NCI-H748 (cell line): Measurements from ENCODE around the gene ZNF397.

ENCODE experiments used
- DNase-seq: peaks from one replicate; lab custom pipeline; 2025; ENCODE audit not compliant: unreplicated experiment; lab: John Stamatoyannopoulos, UW

Gene ZNF397

DNA sequence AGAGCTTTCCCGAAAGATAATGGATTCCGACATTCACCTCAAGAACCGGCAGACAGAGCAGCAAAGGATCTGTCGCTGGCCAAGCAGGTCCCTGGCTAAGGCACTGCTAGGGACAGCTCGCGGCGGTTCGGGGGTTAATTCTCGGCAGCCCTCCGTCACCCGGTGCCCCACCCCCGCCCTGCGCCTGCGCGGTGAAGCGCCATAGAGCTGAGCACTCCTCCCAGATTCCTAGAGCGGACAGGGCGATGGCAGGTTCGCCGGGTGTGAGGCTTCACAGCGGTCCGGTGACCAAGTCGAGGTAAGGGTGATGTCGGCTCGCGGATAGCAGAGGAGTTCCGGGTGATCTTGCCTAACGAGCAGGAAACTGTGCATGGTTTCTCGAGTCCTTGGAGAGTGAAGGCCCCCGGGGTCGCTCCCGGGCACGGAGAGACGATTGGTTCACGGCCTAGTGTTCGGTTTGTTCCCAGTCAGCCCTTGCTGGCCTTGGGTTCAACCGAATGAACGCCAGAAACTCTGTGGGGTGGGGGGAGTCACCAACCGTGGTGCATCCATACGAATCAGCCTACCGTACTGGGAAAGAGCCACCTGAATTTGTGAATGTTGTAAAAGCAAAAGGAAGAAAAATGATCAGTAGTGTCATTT lies 49.4 kb downstream of the ZNF397 start, which contains the start of gene ZSCAN30:
Gene ZSCAN30 (minus strand): TSS at position 136 of the 642 bp plus-strand sequence. CDS start 25,877 bp downstream, outside the sequence.
- peak; percentile 96 for DNase-seq

DNA sequence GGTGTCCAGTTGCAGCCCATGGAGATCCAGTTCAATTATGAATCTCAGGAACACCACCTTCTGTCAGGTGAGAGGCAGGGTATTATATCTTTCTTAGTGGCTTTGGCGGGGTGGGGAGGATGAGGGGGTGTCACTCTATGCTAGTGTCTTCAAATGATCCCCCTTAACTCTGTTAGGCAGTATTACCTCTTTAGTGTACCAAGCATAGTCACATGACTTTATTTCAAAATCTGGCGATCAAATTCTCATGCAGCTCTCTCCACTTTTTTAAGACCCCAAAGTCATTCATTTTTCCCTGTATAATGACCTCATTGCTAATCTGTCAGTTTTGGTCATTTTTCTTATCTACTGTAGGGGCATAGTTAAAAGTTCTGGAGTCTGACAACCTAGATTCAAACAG lies 50.3 kb downstream of the ZNF397 start:
- no peak for DNase-seq

DNA sequence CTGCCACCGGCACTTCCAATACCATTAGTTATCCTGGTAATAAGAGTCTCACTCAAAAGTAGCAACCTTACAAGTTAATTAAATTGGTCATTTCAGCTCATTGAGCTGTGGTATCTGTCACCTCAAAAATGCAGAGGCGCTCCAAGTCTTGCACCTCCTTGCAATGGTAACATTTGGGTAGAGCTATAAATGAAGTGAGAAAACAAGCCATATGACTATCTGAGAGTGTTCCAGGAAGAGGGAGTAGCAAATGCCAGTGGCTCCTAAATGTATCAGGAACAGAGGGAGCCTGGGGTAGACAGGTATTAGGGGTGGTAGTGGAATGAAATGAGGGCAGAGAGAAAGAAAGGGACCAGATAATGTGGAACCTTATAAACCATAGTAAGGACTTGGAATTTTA lies 55.2 kb downstream of the ZNF397 start:
- DNase-seq: no peak

DNA sequence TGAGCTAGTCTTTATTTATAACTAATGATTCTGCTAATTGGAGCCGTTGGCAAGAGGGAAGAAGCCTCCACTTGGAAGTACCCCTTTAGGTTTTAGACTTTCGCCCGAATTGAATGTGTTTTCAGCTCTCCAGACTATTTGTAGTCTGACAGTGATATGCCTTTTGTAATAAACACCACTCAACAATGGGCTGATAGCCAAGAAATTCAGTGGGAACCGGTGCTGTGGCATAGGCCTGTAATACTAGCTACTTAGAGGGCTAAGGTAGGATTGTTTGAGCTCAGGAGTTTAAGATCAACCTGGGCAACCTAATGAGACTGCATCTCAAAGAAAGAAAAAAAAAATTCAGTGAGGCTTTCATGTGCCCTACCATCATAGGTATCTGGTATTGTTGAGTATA lies 62.8 kb downstream of the ZNF397 start:
- no peak for DNase-seq

DNA sequence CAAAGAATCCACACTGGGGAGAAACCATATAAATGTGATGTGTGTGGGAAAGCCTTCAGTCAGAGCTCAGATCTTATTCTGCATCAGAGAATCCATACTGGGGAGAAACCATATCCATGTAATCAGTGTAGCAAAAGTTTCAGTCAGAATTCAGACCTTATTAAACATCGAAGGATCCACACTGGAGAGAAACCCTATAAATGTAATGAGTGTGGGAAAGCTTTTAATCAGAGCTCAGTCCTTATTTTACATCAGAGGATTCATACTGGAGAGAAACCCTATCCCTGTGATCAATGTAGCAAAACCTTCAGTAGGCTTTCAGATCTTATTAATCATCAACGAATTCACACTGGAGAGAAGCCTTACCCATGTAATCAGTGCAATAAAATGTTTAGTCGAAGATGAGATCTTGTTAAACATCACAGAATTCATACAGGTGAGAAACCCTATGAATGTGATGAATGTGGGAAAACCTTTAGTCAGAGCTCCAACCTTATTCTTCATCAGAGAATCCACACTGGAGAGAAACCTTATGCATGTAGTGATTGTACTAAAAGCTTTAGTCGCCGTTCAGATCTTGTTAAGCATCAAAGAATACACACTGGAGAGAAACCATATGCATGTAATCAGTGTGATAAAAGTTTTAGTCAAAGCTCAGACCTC lies 65.9 kb downstream of the ZNF397 start:
- no peak for DNase-seq
